Uterus (tissue), 4 donors: Measurements from ENCODE around the gene NR2F6. TPM values are rescaled to one million over a fixed set of nuclear protein-coding genes. Genes with fewer than 3 reads are reported as not detected.

Experiments
- DNase-seq, 2 donors: peaks; one replicate each; pipeline ENCODE4 v3.0.0-alpha.2; 2019 to 2020
- H3K27ac ChIP-seq, 2 donors: fragments of 200-600 bp; sonication (generic); 1 replicate in 1 of 2; 2 replicates in 1 of 2; pipeline ENCODE4 v1.5.1; 2016 to 2018
- H3K27me3 ChIP-seq, 2 donors: fragments of 200-600 bp; sonication (generic); one replicate each; pipeline ENCODE4 v1.5.1; 2018 to 2019; ENCODE audit warnings: control low read depth in 1 of 2
- H3K36me3 ChIP-seq, 2 donors: fragments of 200-600 bp; sonication (generic); one replicate each; pipeline ENCODE4 v1.5.1; 2019; ENCODE audit warnings: control low read depth in 1 of 2
- H3K4me1 ChIP-seq, 2 donors: fragments of 200-600 bp; sonication (generic); one replicate each; pipeline ENCODE4 v1.5.1; 2018 to 2019; ENCODE audit warnings: control low read depth in 1 of 2
- H3K4me3 ChIP-seq, 2 donors: fragments of 200-600 bp; sonication (generic); 1 replicate in 1 of 2; 2 replicates in 1 of 2; pipeline ENCODE4 v1.5.1; 2018 to 2019; ENCODE audit warnings: mild to moderate bottlenecking in 1 of 2
- H3K9me3 ChIP-seq, 2 donors: fragments of 200-600 bp; sonication (generic); one replicate each; pipeline ENCODE4 v1.5.1; 2019; ENCODE audit warnings: control low read depth in 1 of 2
- POLR2A ChIP-seq, 2 donors: fragments of 450-650 bp; IDR thresholded peaks; one replicate each; pipeline ENCODE4 v1.6.1; 2016; ENCODE audit warnings: antibody characterized with exemption in 2 of 2, mild to moderate bottlenecking in 1 of 2, moderate library complexity in 1 of 2
- intact Hi-C: fragments of 100-400 bp; cut with DNase I; formaldehyde crosslinking; loops from one replicate; pipeline ENCODE4 v1.15.1; 2023; ENCODE audit warnings: low total_unique reads
- total RNA-seq, 4 donors: library from RNA; depleted of rRNA in 3 of 4; stranded (reverse); fragments of >200 nt in 3 of 4; gene quantifications; one replicate each; pipeline versions ENCODE4 v1.1.0 to v1.2.4, GENCODE V29; 2014 to 2023
- TF ChIP-seq, protein P1 (sequence below), 4 experiments: fragments of 200-600 bp in 2 of 4; fragments of 450-650 bp in 2 of 4; sonication (generic) in 2 of 4; IDR thresholded peaks; one replicate each; pipeline ENCODE4 v1.5.1; 2016 to 2019; ENCODE audit warnings: antibody characterized with exemption in 4 of 4, mild to moderate bottlenecking in 2 of 4, moderate library complexity in 1 of 4
- donor health status: DM: yes; HTN: yes; CAD: no.

NR2F6 gene
- total RNA-seq, 4 donors from 2014 or later: 14.3 to 45.0 (median 36.0) TPM

- Histone ChIP-seq H3K36me3 (no peaks in the 10 kb centered on the region), H3K4me1 (no peaks in the 10 kb centered on the region), H3K27ac (no peak overlapping the region), H3K9me3 (no peaks in the 10 kb centered on the region), H3K4me3 (no peak overlapping the region), H3K27me3 (no peaks in the 10 kb centered on the region)
- DNase-seq: peak in 1 of 2 donors; percentile 55
- intact Hi-C loops: no loop called here
- no peak for TF ChIP-seq POLR2A (IDR thresholded peaks at IDR 0.05)
- TF ChIP-seq, protein P1, sequence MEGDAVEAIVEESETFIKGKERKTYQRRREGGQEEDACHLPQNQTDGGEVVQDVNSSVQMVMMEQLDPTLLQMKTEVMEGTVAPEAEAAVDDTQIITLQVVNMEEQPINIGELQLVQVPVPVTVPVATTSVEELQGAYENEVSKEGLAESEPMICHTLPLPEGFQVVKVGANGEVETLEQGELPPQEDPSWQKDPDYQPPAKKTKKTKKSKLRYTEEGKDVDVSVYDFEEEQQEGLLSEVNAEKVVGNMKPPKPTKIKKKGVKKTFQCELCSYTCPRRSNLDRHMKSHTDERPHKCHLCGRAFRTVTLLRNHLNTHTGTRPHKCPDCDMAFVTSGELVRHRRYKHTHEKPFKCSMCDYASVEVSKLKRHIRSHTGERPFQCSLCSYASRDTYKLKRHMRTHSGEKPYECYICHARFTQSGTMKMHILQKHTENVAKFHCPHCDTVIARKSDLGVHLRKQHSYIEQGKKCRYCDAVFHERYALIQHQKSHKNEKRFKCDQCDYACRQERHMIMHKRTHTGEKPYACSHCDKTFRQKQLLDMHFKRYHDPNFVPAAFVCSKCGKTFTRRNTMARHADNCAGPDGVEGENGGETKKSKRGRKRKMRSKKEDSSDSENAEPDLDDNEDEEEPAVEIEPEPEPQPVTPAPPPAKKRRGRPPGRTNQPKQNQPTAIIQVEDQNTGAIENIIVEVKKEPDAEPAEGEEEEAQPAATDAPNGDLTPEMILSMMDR (IDR thresholded peaks at IDR 0.05): no peak
These were observed 25.4 kb downstream of the NR2F6 start for GRCh38 chr19:17220207-17220758.

DNA sequence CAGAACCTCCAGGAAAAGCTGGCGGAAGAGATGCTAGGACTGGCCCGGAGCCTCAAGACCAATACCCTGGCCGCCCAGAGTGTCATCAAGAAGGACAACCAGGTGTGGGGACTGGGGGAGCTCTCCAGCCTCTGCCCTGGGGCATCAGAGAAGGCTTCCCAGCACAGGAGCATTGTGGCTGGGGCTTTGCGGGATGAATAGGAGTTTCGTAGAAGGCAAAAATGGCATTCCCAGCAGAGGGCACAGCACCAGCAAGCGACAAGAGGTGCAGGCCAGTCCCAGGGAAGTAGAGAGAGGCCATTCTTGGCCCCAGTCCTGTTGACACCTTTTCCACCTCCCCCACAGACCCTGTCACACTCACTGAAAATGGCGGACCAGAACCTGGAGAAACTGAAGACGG, 26.4 kb downstream of the NR2F6 start:
- Histone ChIP-seq H3K27ac (no peak overlapping the region), H3K4me1 (peaks cover 0 to 4% of the 10 kb centered on the region in 2 donors), H3K9me3 (no peaks in the 10 kb centered on the region), H3K27me3 (no peaks in the 10 kb centered on the region), H3K36me3 (no peaks in the 10 kb centered on the region), H3K4me3 (no peak overlapping the region)
- DNase-seq: no peak
- TF ChIP-seq, protein P1 (IDR thresholded peaks at IDR 0.05): no peak
- TF ChIP-seq POLR2A (IDR thresholded peaks at IDR 0.05): no peak
- intact Hi-C loops: no loop called here

DNA sequence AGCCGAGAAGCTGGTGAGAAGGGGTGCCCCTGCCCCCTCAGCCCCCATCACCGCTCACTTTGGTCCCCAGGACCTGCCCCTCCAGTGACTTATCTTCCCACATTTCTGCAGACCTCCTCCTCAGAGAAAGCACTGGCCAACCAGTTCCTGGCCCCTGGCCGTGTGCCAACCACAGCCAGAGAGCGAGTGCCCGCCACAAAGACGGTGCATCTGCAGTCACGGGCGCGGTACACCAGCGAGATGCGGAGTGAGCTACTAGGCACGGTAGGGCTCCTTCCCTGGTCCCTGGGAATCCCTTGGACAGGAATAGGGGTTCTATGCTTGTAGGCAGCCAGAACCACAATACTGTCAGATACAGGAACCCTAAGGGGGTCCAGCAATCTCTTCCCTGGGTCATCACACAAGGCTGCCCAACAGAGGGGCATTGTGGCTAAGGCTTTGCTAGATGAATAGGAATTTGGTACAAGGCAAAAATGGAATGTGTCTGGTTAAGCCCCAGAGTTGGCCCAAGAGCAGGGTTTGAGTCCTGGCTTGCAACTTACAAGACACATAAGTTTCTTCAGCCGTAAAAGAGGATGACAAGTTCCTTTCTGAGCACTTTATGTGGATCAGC, 29.6 kb downstream of the NR2F6 start:
- peak overlapping the region in 1 of 2 donors; percentile 71 for H3K4me3 ChIP-seq
- TF ChIP-seq POLR2A (IDR thresholded peaks at IDR 0.05): no peak
- TF ChIP-seq, protein P1 (IDR thresholded peaks at IDR 0.05): no peak
- peak overlapping the region; percentile 93 to 94 for H3K27ac ChIP-seq

GRCh38 chr19:17215127-17215971, 30.4 kb downstream of the NR2F6 start, which contains the start of gene USE1:
Gene USE1 (plus strand): TSS chr19:17215357. CDS start chr19:17215406, 49 bp downstream.
- intact Hi-C loops: no loop called here
- Histone ChIP-seq H3K4me3 (peak within 1 kb of the TSS; percentile 71 to 96), H3K27me3 (no peaks in the 10 kb centered on the region), H3K36me3 (no peaks in the 10 kb centered on the region), H3K4me1 (peaks cover 0 to 4% of the 10 kb centered on the region in 2 donors), H3K9me3 (no peaks in the 10 kb centered on the region), H3K27ac (peak within 1 kb of the TSS; percentile 93 to 94)
- TF ChIP-seq, protein P1 (IDR thresholded peaks at IDR 0.05): peak in 1 of 4 experiments; percentile 12
- peak in 1 of 2 donors; percentile 56 for TF ChIP-seq POLR2A (IDR thresholded peaks at IDR 0.05)
- peak; percentile 90 to 91 for DNase-seq

More for the DNA sequence above, 29.6 kb downstream of the NR2F6 start:
- no peaks in the 10 kb centered on the region for H3K27me3 ChIP-seq
- intact Hi-C loops: no loop called here
- H3K9me3 ChIP-seq: no peaks in the 10 kb centered on the region
- H3K36me3 ChIP-seq: no peaks in the 10 kb centered on the region
- DNase-seq: no peak
- H3K4me1 ChIP-seq: peaks cover 0 to 4% of the 10 kb centered on the region in 2 donors
